OCI-LY1 (cell line): Measurements from ENCODE around the gene GABBR2.
A peak's percentile ranks its signal among the peaks of the same experiment; 100 is the strongest.

Source experiments
- H2AFZ ChIP-seq: fragments of 200-600 bp; sonication (generic), shearing (Covaris generic); 2 replicates; pipeline ENCODE4 v1.6.0; 2014; ENCODE audit warnings: antibody characterized with exemption, mild to moderate bottlenecking, low read length
- H3F3A ChIP-seq: fragments of 200-600 bp; sonication (generic), shearing (Covaris generic); 2 replicates; pipeline ENCODE4 v1.6.0; 2014; ENCODE audit warnings: mild to moderate bottlenecking, antibody characterized with exemption, low read length, moderate library complexity; ENCODE audit not compliant: insufficient read depth
- H3K27ac ChIP-seq: fragments of 200-600 bp; sonication (generic); 2 replicates; pipeline ENCODE4 v1.5.1; 2014; ENCODE audit warnings: low read length, mixed run types, mild to moderate bottlenecking, low read depth; ENCODE audit not compliant: poor library complexity, severe bottlenecking
- H3K27me3 ChIP-seq: fragments of 200-600 bp; sonication (generic); 2 replicates; pipeline ENCODE4 v1.6.0; 2014; ENCODE audit warnings: antibody characterized with exemption, mild to moderate bottlenecking, low read length, moderate library complexity; ENCODE audit not compliant: insufficient read depth
- H3K36me3 ChIP-seq: fragments of 200-600 bp; sonication (generic); 2 replicates; pipeline ENCODE4 v1.6.1; 2014; ENCODE audit warnings: mild to moderate bottlenecking, antibody characterized with exemption, low read length, moderate library complexity, mixed read lengths; ENCODE audit not compliant: insufficient read depth
- H3K4me1 ChIP-seq: fragments of 200-600 bp; sonication (generic); 2 replicates; pipeline ENCODE4 v1.5.1; 2014; ENCODE audit warnings: mild to moderate bottlenecking, low read length, moderate library complexity; ENCODE audit not compliant: insufficient read depth, severe bottlenecking
- H3K4me2 ChIP-seq: fragments of 200-600 bp; sonication (generic), shearing (Covaris generic); 2 replicates; pipeline ENCODE4 v1.6.1; 2014; ENCODE audit warnings: low read length
- H3K4me3 ChIP-seq: fragments of 200-600 bp; sonication (generic); 2 replicates; pipeline ENCODE4 v1.5.1; 2014; ENCODE audit warnings: low read length, low read depth, mild to moderate bottlenecking, mixed read lengths; ENCODE audit not compliant: poor library complexity, severe bottlenecking
- H3K79me2 ChIP-seq: fragments of 200-600 bp; shearing (Covaris generic); 2 replicates; pipeline ENCODE4 v1.6.1; 2016; ENCODE audit warnings: mixed run types, low read length, mixed read lengths; ENCODE audit not compliant: insufficient read depth
- H3K9ac ChIP-seq: fragments of 200-600 bp; sonication (generic), shearing (Covaris generic); 2 replicates; pipeline ENCODE4 v1.6.1; 2014; ENCODE audit warnings: mild to moderate bottlenecking, low read length, mixed read lengths
- H3K9me2 ChIP-seq: fragments of 200-600 bp; sonication (generic), shearing (Covaris generic); 2 replicates; pipeline ENCODE4 v1.6.1; 2014; ENCODE audit warnings: low read depth, mild to moderate bottlenecking, low read length, mixed read lengths
- H3K9me3 ChIP-seq: fragments of 200-600 bp; shearing (Covaris generic); 2 replicates; pipeline ENCODE4 v1.6.1; 2014; ENCODE audit warnings: low read length, mixed read lengths
- H4K20me1 ChIP-seq: fragments of 200-600 bp; sonication (generic), shearing (Covaris generic); 2 replicates; pipeline ENCODE4 v1.6.0; 2016; ENCODE audit warnings: mild to moderate bottlenecking, low read length; ENCODE audit not compliant: insufficient read depth
- CTCF ChIP-seq: fragments of 200-600 bp; sonication (generic), shearing (Covaris generic); IDR thresholded peaks from 2 replicates; pipeline ENCODE4 v1.5.1; 2017; ENCODE audit warnings: mild to moderate bottlenecking, antibody characterized with exemption, low read length, moderate library complexity, mixed read lengths
- EZH2 ChIP-seq: fragments of 200-600 bp; sonication (generic), shearing (Covaris generic); IDR thresholded peaks from 2 replicates; pipeline ENCODE4 v1.8.0; 2017; ENCODE audit warnings: borderline replicate concordance, mixed run types, mild to moderate bottlenecking, antibody characterized with exemption, low read length, moderate library complexity, mixed read lengths

Gene GABBR2

GRCh38 chr9:98255578-98256296, 453.0 kb downstream of the GABBR2 start, which contains the start of gene TBC1D2:
TBC1D2 (minus strand) TSS chr9:98255649; CDS start chr9:98255541, 108 bp downstream.
- Histone ChIP-seq H3K9me2 (no peaks in the 10 kb centered on the region), H3K27me3 (no peaks in the 10 kb centered on the region), H3K27ac (peak within 1 kb of the TSS; percentile 92), H3K4me1 (peaks cover 25% of the 10 kb centered on the region), H2AFZ (peak within 1 kb of the TSS; percentile 24; the same call in 1 of the 2 replicates), H3K9ac (peak within 1 kb of the TSS; percentile 82), H3F3A (no peaks in the 10 kb centered on the region), H3K79me2 (no peaks in the 10 kb centered on the region), H4K20me1 (no peaks in the 10 kb centered on the region), H3K36me3 (no peaks in the 10 kb centered on the region), H3K9me3 (no peaks in the 10 kb centered on the region), H3K4me3 (peak within 1 kb of the TSS; percentile 74), H3K4me2 (peak within 1 kb of the TSS; percentile 99)
- peak; percentile 17; the same call in 1 of the 2 replicates for TF ChIP-seq CTCF
- TF ChIP-seq EZH2, result no peak

- H3K27ac ChIP-seq, result no peak overlapping the region
- no peak for TF ChIP-seq CTCF
- no peak for TF ChIP-seq EZH2
- H2AFZ ChIP-seq, result peak overlapping the region; percentile 24; the same call in 1 of the 2 replicates
- H3K79me2 ChIP-seq, result no peaks in the 10 kb centered on the region
- no peaks in the 10 kb centered on the region for H3K9me2 ChIP-seq
- H3K9ac ChIP-seq, result peak overlapping the region; percentile 82
- no peaks in the 10 kb centered on the region for H4K20me1 ChIP-seq
- H3K4me2 ChIP-seq, result peak overlapping the region; percentile 99
- H3F3A ChIP-seq, result no peaks in the 10 kb centered on the region
- H3K4me3 ChIP-seq, result peak overlapping the region; percentile 74
- no peaks in the 10 kb centered on the region for H3K36me3 ChIP-seq
- peaks cover 25% of the 10 kb centered on the region for H3K4me1 ChIP-seq
- H3K9me3 ChIP-seq, result no peaks in the 10 kb centered on the region
- no peaks in the 10 kb centered on the region for H3K27me3 ChIP-seq
These were observed 453.6 kb downstream of the GABBR2 start for GRCh38 chr9:98255061-98255577.

GRCh38 chr9:98254228-98255060, 454.3 kb downstream of the GABBR2 start:
- Histone ChIP-seq H3F3A (no peaks in the 10 kb centered on the region), H3K36me3 (no peaks in the 10 kb centered on the region), H3K9me2 (no peaks in the 10 kb centered on the region), H3K4me2 (peak overlapping the region; percentile 99), H3K27ac (no peak overlapping the region), H3K79me2 (no peaks in the 10 kb centered on the region), H3K9me3 (no peaks in the 10 kb centered on the region), H3K4me3 (peak overlapping the region; percentile 74), H4K20me1 (no peaks in the 10 kb centered on the region), H2AFZ (no peak overlapping the region), H3K9ac (peak overlapping the region; percentile 82; the same call in 1 of the 2 replicates), H3K4me1 (peaks cover 25% of the 10 kb centered on the region), H3K27me3 (no peaks in the 10 kb centered on the region)
- TF ChIP-seq EZH2, result no peak
- no peak for TF ChIP-seq CTCF
